GM10266 (cell line): Measurements from ENCODE around the gene HMG20A.

ENCODE experiments used
- DNase-seq: peaks from one replicate; pipeline ENCODE4 v3.0.0; 2012; ENCODE audit errors: extremely low spot score
- TF ChIP-seq, protein P1 (sequence below): IDR thresholded peaks from 2 replicates; pipeline ENCODE4 v1.5.1; 2012; ENCODE audit warnings: mild to moderate bottlenecking, low read depth; ENCODE audit not compliant: control insufficient read depth, insufficient read depth; ENCODE audit errors: missing control alignments

HMG20A gene

DNA sequence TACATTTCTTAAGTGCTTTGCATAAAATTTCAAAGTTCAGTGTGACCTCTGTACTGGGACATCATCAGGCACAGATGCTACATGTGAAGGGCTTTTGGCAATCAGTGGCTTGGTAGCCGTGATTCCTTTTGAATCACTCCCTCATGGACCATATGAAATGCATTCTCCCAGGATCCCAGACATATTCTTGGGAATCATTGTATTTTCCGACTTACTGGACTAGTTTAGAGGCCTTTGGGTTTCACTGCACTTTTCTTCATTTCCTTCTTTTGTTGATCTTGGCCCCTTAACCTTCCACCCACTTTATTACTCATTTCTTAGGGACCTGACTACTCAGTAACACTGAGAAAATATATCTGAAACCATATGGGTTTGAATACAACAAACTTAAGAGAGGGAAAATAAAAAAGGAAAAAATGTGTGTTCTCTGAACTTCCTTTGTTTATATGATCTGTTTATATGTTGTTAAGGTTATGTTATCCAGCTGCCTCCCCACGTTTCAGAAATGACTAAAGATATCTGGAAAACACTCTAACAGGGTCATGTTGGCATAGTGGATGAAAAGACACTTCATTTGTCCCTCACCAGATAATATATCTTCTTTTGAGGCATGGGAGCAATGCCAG, 35.1 kb downstream of the HMG20A start:
- TF ChIP-seq, protein P1, sequence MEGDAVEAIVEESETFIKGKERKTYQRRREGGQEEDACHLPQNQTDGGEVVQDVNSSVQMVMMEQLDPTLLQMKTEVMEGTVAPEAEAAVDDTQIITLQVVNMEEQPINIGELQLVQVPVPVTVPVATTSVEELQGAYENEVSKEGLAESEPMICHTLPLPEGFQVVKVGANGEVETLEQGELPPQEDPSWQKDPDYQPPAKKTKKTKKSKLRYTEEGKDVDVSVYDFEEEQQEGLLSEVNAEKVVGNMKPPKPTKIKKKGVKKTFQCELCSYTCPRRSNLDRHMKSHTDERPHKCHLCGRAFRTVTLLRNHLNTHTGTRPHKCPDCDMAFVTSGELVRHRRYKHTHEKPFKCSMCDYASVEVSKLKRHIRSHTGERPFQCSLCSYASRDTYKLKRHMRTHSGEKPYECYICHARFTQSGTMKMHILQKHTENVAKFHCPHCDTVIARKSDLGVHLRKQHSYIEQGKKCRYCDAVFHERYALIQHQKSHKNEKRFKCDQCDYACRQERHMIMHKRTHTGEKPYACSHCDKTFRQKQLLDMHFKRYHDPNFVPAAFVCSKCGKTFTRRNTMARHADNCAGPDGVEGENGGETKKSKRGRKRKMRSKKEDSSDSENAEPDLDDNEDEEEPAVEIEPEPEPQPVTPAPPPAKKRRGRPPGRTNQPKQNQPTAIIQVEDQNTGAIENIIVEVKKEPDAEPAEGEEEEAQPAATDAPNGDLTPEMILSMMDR: no peak
- DNase-seq: no peak

GRCh38 chr15:77456746-77457145, 36.1 kb downstream of the HMG20A start:
- no peak for DNase-seq
- TF ChIP-seq, protein P1: no peak

DNA sequence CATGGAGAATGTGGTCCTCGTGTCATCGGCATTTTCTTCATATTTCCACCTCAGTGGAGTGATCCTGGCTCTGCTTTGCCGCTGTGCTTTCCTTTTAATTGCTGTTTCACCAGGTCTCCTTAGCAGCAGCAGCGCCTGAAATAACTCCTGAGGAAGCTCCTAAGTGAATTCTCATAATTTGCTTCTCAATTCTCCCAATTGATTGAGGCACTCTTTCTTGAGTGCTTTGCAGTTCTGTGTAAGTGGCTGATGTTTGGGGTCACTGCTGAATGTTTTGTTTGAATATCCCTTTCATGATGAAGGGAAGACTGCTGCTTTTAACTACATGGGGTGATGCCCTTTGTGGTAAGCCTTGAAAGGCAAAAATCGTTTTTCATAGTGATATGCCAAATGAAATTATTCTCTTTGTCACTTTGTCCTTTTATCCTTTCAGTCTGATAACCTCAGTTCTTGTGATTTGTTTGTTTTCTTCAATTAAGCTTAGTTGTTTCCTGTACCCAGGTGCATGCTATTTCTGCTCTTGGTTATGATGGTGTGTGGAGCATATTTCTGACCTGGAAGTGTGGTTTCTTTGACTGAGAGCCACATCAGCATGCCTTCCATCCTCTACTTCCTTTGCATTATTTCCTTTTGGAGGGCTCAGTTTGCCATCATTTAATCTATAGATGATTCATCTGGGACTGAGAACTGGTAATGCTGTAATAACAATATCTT, 36.7 kb downstream of the HMG20A start:
- TF ChIP-seq, protein P1: no peak
- no peak for DNase-seq

DNA sequence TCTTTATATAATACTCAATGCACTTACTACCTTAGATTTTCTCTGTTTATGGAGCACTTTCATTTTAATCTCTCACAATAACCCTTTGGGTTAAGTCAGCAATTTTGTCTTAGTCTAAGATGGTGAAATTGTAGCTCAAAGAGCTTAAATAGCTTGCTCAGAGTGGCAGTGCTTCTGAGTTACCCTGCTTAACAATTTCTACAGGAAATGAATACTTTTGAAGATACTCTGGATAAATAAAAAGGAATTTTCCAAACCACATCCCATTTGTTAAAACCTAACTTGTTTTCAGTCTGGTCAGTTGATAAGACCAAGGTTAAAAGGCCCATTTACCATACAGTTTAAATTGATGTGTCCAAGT, 37.2 kb downstream of the HMG20A start:
- TF ChIP-seq, protein P1: no peak
- DNase-seq: no peak

GRCh38 chr15:77459031-77459430, 38.3 kb downstream of the HMG20A start:
- TF ChIP-seq, protein P1: no peak
- no peak for DNase-seq

- TF ChIP-seq, protein P1: no peak
- DNase-seq: no peak
These were observed 40.8 kb downstream of the HMG20A start for GRCh38 chr15:77461486-77461885.

GRCh38 chr15:77464129-77464865, 43.6 kb downstream of the HMG20A start:
- TF ChIP-seq, protein P1: no peak
- no peak for DNase-seq
